Measurements from ENCODE around the gene RAB21.

GRCh38 chr12:71846322-71846940 lies 91.8 kb downstream of the RAB21 start:
- TF ChIP-seq CTCF (IDR thresholded peaks at IDR 0.05) (peak in 5 of 6 experiments; percentile 16 to 64 (median 39)), POLR2A (IDR thresholded peaks at IDR 0.05) (no peak)

Measured in esophagus squamous epithelium (tissue), 4 donors.